HCT116 (cell line): ENCODE results near the gene SCNN1B. TPM values are rescaled to one million over a fixed set of nuclear protein-coding genes. Genes with fewer than 3 reads are reported as not detected.

Experiments used
- ATAC-seq: fragments of 200-7000 bp; cut with Tn5 transposase; 2 replicates; pipeline ENCODE4 v1.9.1; 2020; ENCODE audit warnings: mild to moderate bottlenecking, moderate library complexity
- BruUV-seq: library from RNA; stranded (reverse); fragments of 400-500 nt; replicated peaks from 2 replicates; lab custom pipeline; 2021; lab: Mats Ljungman, UMichigan
- CTCF ChIA-PET: fragments of 300-600 bp; sonication (Branson Sonifier 250); formaldehyde crosslinking; loops from one replicate; lab custom pipeline; 2021; ENCODE audit warnings: antibody characterized with exemption; lab: Charles Lee
- POLR2A ChIA-PET: fragments of 300-600, 350-600 bp; sonication (Branson Sonifier 250); formaldehyde crosslinking; loops from one replicate; lab custom pipeline; 2021; ENCODE audit warnings: antibody characterized with exemption; lab: Charles Lee
- RAD21 ChIA-PET, 2 experiments: fragments of 300-600 bp; sonication (Branson Sonifier 250); formaldehyde crosslinking; loops; one replicate each; lab custom pipeline; 2023; ENCODE audit warnings: low total read pairs in 2 of 2; ENCODE audit not compliant: uncharacterized antibody in 2 of 2, unreplicated experiment in 2 of 2, low non-redundant PET in 1 of 2; lab: Charles Lee
- DNase-seq: peaks from one replicate; pipeline ENCODE4 v3.0.0-alpha.2; 2010; ENCODE audit warnings: low read depth, low spot score
- H2AFZ ChIP-seq: fragments of 200-600 bp; shearing (Covaris generic), sonication (generic); 2 replicates; pipeline ENCODE4 v1.6.1; 2017; ENCODE audit warnings: low read depth, mixed run types, mixed read lengths, antibody characterized with exemption, low read length; ENCODE audit not compliant: poor library complexity, severe bottlenecking
- H3K27ac ChIP-seq: 2 replicates; pipeline ENCODE4 v1.5.1; 2012; ENCODE audit warnings: low read depth, low read length
- H3K27me3 ChIP-seq: fragments of 200-600 bp; sonication (generic); 2 replicates; pipeline ENCODE4 v1.6.1; 2016; ENCODE audit warnings: mixed run types, low read length, mixed read lengths; ENCODE audit not compliant: insufficient read depth
- H3K36me3 ChIP-seq, 2 experiments: fragments of 200-500 bp in 1 of 2; fragments of 200-600 bp in 1 of 2; sonication (Bioruptor generic) in 1 of 2; sonication (generic) in 1 of 2; 2 replicates each; pipeline versions ENCODE4 v1.5.1 to v1.6.1; 2014 to 2016; ENCODE audit warnings: low read length in 2 of 2, inconsistent platforms in 1 of 2, mixed read lengths in 1 of 2, mixed run types in 1 of 2; ENCODE audit not compliant: insufficient read depth in 2 of 2, control insufficient read depth in 1 of 2
- H3K4me1 ChIP-seq, 2 experiments: fragments of 200-600 bp in 1 of 2; sonication (generic) in 1 of 2; 2 replicates each; pipeline versions ENCODE4 v1.5.1 to v1.6.1; 2012 to 2017; ENCODE audit warnings: low read length in 2 of 2, inconsistent platforms in 1 of 2, mild to moderate bottlenecking in 1 of 2, mixed read lengths in 1 of 2, mixed run types in 1 of 2, moderate library complexity in 1 of 2; ENCODE audit not compliant: insufficient read depth in 2 of 2, control insufficient read depth in 1 of 2
- H3K4me2 ChIP-seq: fragments of 200-600 bp; sonication (generic); 2 replicates; pipeline ENCODE4 v1.6.1; 2017; ENCODE audit warnings: mixed run types, low read length, mixed read lengths
- H3K4me3 ChIP-seq, 2 experiments: fragments of 200-600 bp in 1 of 2; sonication (generic) in 1 of 2; replicated peaks in 1 of 2; 2 replicates each; pipeline ENCODE4 v1.5.1; 2011 to 2016; ENCODE audit warnings: low read length in 2 of 2, control low read depth in 1 of 2, low read depth in 1 of 2, mild to moderate bottlenecking in 1 of 2, mixed read lengths in 1 of 2, mixed run types in 1 of 2
- H3K79me2 ChIP-seq: fragments of 200-600 bp; sonication (generic); 2 replicates; pipeline ENCODE4 v1.6.1; 2017; ENCODE audit warnings: mild to moderate bottlenecking, mixed run types, low read length, moderate library complexity, mixed read lengths; ENCODE audit not compliant: insufficient read depth
- H3K9ac ChIP-seq: fragments of 200-600 bp; sonication (generic); 2 replicates; pipeline ENCODE4 v1.6.1; 2016; ENCODE audit warnings: low read length, mixed read lengths
- H3K9me2 ChIP-seq: fragments of 200-600 bp; sonication (generic), shearing (Covaris generic); 2 replicates; pipeline ENCODE4 v1.6.1; 2017; ENCODE audit warnings: mixed run types, mild to moderate bottlenecking, moderate library complexity; ENCODE audit not compliant: insufficient read depth
- H3K9me3 ChIP-seq, 2 experiments: fragments of 200-500 bp in 1 of 2; fragments of 200-600 bp in 1 of 2; sonication (Bioruptor generic) in 1 of 2; sonication (generic) in 1 of 2; 2 replicates each; pipeline ENCODE4 v1.6.1; 2014 to 2017; ENCODE audit warnings: low read length in 2 of 2, mixed read lengths in 2 of 2, inconsistent platforms in 1 of 2, low read depth in 1 of 2, mild to moderate bottlenecking in 1 of 2, mixed run types in 1 of 2, moderate library complexity in 1 of 2; ENCODE audit not compliant: control insufficient read depth in 1 of 2, insufficient read depth in 1 of 2
- H4K20me1 ChIP-seq: fragments of 200-600 bp; sonication (generic), shearing (Covaris generic); 2 replicates; pipeline ENCODE4 v1.6.1; 2017; ENCODE audit warnings: mixed run types, mild to moderate bottlenecking, moderate library complexity; ENCODE audit not compliant: insufficient read depth
- CBX3 ChIP-seq: IDR thresholded peaks from 2 replicates; pipeline ENCODE4 v1.6.1; 2012; ENCODE audit warnings: low read depth
- EGR1 ChIP-seq: IDR thresholded peaks from 2 replicates; pipeline ENCODE4 v1.6.1; 2012; ENCODE audit warnings: low read depth
- FOSL1 ChIP-seq: IDR thresholded peaks from 2 replicates; pipeline ENCODE4 v1.6.1; 2012; ENCODE audit warnings: low read depth
- JUND ChIP-seq: IDR thresholded peaks from 2 replicates; pipeline ENCODE4 v1.6.1; 2012
- POLR2A ChIP-seq: IDR thresholded peaks from 2 replicates; pipeline ENCODE4 v1.7.0; 2011; ENCODE audit warnings: borderline replicate concordance; ENCODE audit not compliant: insufficient read depth, insufficient read length; ENCODE audit errors: extremely low read depth
- RAD21 ChIP-seq: IDR thresholded peaks from 2 replicates; pipeline ENCODE4 v1.6.1; 2012; ENCODE audit warnings: low read depth, mild to moderate bottlenecking
- SIN3A ChIP-seq: IDR thresholded peaks from 2 replicates; pipeline ENCODE4 v1.6.1; 2012; ENCODE audit warnings: low read depth
- TCF7L2 ChIP-seq: IDR thresholded peaks from 2 replicates; pipeline ENCODE4 v1.7.0; 2011; ENCODE audit warnings: borderline replicate concordance, inconsistent platforms; ENCODE audit not compliant: insufficient read depth, insufficient read length; ENCODE audit errors: extremely low read depth
- ZFX ChIP-seq: fragments of 450-650 bp; IDR thresholded peaks from 2 replicates; pipeline ENCODE4 v1.6.1; 2017
- intact Hi-C: fragments of 100-400 bp; cut with micrococcal nuclease; formaldehyde crosslinking; loops from 2 replicates; pipeline ENCODE4 v1.10.0; 2022
- total RNA-seq: library from RNA; stranded (reverse); gene quantifications from one replicate; pipeline ENCODE4 v1.2.1, GENCODE V29; 2021; ENCODE audit not compliant: unreplicated experiment
- TF ChIP-seq, protein P1 (sequence below): IDR thresholded peaks from 2 replicates; pipeline ENCODE4 v1.6.1; 2011; ENCODE audit warnings: mild to moderate bottlenecking, low read length, moderate library complexity; ENCODE audit not compliant: insufficient replicate concordance; ENCODE audit errors: extremely low read depth
- TF ChIP-seq, protein P2 (sequence below): IDR thresholded peaks from 2 replicates; pipeline ENCODE4 v1.6.1; 2012
- TF ChIP-seq, protein P3 (sequence below): IDR thresholded peaks from 2 replicates; pipeline ENCODE4 v1.6.1; 2012
- TF ChIP-seq, protein P4 (sequence below), 3 experiments: fragments of 200-600 bp in 1 of 3; sonication (generic) in 1 of 3; IDR thresholded peaks in 2 of 3; conservative IDR thresholded peaks in 1 of 3; 2 replicates each; pipeline ENCODE4 v1.5.1; 2012 to 2017; ENCODE audit warnings: low read depth in 2 of 3, low read length in 2 of 3, antibody characterized with exemption in 1 of 3, borderline replicate concordance in 1 of 3, control low read depth in 1 of 3, mild to moderate bottlenecking in 1 of 3, mixed read lengths in 1 of 3, mixed run types in 1 of 3, moderate library complexity in 1 of 3; ENCODE audit not compliant: insufficient read depth in 1 of 3

The SCNN1B gene
- total RNA-seq, 1 experiment from 2014 or later, result 0.37 TPM

DNA sequence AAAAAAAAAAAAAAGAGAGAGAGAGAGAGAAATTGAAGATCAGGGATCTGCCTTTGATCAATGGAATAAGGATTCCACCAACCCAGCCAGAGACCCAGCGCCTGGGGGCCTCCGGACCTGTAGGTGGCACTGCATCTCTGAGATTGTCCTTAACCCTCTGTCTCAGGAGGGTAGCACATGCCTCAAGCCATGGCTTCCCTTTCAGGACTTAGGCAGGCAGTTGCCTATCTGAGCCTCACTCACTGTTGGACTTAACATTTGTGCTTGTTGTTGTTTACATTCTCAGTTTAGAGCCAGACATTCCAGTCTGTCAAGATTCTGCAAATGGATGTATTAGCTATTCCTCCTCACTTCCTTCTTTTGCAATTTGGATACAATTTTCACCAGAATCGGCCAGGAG, 5.1 kb upstream of the SCNN1B start:
- Histone ChIP-seq H4K20me1 (no peaks in the 10 kb centered on the region), H3K79me2 (no peaks in the 10 kb centered on the region), H3K9me2 (no peaks in the 10 kb centered on the region), H3K4me1 (no peaks in the 10 kb centered on the region; a peak in 1 of 4 replicates), H3K27me3 (no peaks in the 10 kb centered on the region), H3K4me2 (peak overlapping the region; percentile 29; the same call in 1 of the 2 replicates), H3K4me3 (no peak overlapping the region), H3K9me3 (no peaks in the 10 kb centered on the region), H3K36me3 (no peaks in the 10 kb centered on the region), H3K27ac (no peak overlapping the region), H2AFZ (peak overlapping the region; percentile 99), H3K9ac (no peak overlapping the region)
- BruUV-seq, result no TSS peak
- intact Hi-C loops, result no loop called here
- CTCF ChIA-PET, result no interaction called here
- DNase-seq (peak; percentile 31), ATAC-seq (peak; percentile 99)
- 0 out of 2 replicates have a peak, but pooled peaks have one; percentile 50 for TF ChIP-seq CBX3
- TF ChIP-seq TCF7L2, result no peak
- TF ChIP-seq, protein P1, sequence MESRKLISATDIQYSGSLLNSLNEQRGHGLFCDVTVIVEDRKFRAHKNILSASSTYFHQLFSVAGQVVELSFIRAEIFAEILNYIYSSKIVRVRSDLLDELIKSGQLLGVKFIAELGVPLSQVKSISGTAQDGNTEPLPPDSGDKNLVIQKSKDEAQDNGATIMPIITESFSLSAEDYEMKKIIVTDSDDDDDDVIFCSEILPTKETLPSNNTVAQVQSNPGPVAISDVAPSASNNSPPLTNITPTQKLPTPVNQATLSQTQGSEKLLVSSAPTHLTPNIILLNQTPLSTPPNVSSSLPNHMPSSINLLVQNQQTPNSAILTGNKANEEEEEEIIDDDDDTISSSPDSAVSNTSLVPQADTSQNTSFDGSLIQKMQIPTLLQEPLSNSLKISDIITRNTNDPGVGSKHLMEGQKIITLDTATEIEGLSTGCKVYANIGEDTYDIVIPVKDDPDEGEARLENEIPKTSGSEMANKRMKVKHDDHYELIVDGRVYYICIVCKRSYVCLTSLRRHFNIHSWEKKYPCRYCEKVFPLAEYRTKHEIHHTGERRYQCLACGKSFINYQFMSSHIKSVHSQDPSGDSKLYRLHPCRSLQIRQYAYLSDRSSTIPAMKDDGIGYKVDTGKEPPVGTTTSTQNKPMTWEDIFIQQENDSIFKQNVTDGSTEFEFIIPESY, result no peak
- no peak for TF ChIP-seq FOSL1
- TF ChIP-seq, protein P2, sequence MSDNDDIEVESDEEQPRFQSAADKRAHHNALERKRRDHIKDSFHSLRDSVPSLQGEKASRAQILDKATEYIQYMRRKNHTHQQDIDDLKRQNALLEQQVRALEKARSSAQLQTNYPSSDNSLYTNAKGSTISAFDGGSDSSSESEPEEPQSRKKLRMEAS, result peak; percentile 67
- no peak for TF ChIP-seq POLR2A
- no peak for TF ChIP-seq JUND
- TF ChIP-seq EGR1, result no peak
- TF ChIP-seq SIN3A, result no peak
- TF ChIP-seq, protein P3, sequence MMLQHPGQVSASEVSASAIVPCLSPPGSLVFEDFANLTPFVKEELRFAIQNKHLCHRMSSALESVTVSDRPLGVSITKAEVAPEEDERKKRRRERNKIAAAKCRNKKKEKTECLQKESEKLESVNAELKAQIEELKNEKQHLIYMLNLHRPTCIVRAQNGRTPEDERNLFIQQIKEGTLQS, result no peak
- TF ChIP-seq ZFX, result no peak
- TF ChIP-seq, protein P4, sequence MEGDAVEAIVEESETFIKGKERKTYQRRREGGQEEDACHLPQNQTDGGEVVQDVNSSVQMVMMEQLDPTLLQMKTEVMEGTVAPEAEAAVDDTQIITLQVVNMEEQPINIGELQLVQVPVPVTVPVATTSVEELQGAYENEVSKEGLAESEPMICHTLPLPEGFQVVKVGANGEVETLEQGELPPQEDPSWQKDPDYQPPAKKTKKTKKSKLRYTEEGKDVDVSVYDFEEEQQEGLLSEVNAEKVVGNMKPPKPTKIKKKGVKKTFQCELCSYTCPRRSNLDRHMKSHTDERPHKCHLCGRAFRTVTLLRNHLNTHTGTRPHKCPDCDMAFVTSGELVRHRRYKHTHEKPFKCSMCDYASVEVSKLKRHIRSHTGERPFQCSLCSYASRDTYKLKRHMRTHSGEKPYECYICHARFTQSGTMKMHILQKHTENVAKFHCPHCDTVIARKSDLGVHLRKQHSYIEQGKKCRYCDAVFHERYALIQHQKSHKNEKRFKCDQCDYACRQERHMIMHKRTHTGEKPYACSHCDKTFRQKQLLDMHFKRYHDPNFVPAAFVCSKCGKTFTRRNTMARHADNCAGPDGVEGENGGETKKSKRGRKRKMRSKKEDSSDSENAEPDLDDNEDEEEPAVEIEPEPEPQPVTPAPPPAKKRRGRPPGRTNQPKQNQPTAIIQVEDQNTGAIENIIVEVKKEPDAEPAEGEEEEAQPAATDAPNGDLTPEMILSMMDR (IDR thresholded peaks at IDR 0.05 in 2 of 3, conservative IDR thresholded peaks at IDR 0.05 in 1 of 3; ENCODE audit: borderline replicate concordance in 1 of 3, insufficient read depth in 1 of 3, low read depth in 2 of 3, low read length in 2 of 3), result peak; percentile 13 to 63 (median 61); a peak in 4 of 6 replicates
- 0 out of 2 replicates have a peak, but pooled peaks have one; percentile 13 for TF ChIP-seq RAD21
- RAD21 ChIA-PET, result no interaction called here
- POLR2A ChIA-PET, result interaction anchor here (0.7 kb wide), 1 partner anchor 127 kb away, joined by 3 read pairs; no protein-coding TSS in a partner anchor
